ENCODE data around the gene CCDC195.

CCDC195 gene

GRCh38 chr2:224689539-224689938 lies 26.6 kb downstream of the CCDC195 start:
- Histone ChIP-seq H3K4me3 (ENCODE audit: low read length) (no peak overlapping the region), H3K36me3 (ENCODE audit: control insufficient read depth, insufficient read depth, low read length) (no peaks in the 10 kb centered on the region), H2AK5ac (ENCODE audit: low read length) (no peak overlapping the region)

GRCh38 chr2:224688997-224689396 lies 27.2 kb downstream of the CCDC195 start:
- Histone ChIP-seq H3K79me1 (ENCODE audit: low read length) (no peaks in the 10 kb centered on the region), H3K23ac (ENCODE audit: low read length) (no peak overlapping the region), H3K56ac (ENCODE audit: low read length) (no peak overlapping the region), H2BK120ac (ENCODE audit: low read depth, low read length) (no peak overlapping the region), H2BK15ac (replicated peaks; ENCODE audit: low read depth) (no peak overlapping the region), H3K36me3 (ENCODE audit: control insufficient read depth, insufficient read depth, low read length) (no peaks in the 10 kb centered on the region), H3K18ac (ENCODE audit: low read length) (no peak overlapping the region), H3K9ac (ENCODE audit: low read length) (no peak overlapping the region), H3K4me3 (ENCODE audit: low read length) (no peak overlapping the region), H3K27me3 (ENCODE audit: insufficient read depth, low read length, poor library complexity) (no peaks in the 10 kb centered on the region), H4K5ac (ENCODE audit: low read length) (no peak overlapping the region), H3K4me2 (ENCODE audit: low read length) (no peak overlapping the region), H3K4me1 (ENCODE audit: control insufficient read depth, low read depth, low read length) (no peaks in the 10 kb centered on the region), H4K8ac (ENCODE audit: low read depth, low read length) (no peak overlapping the region), H3K4ac (ENCODE audit: low read depth, low read length) (no peak overlapping the region), H2AK5ac (ENCODE audit: low read length) (no peak overlapping the region), H3K79me2 (ENCODE audit: control insufficient read depth, insufficient read depth, low read length) (no peaks in the 10 kb centered on the region), H3K27ac (ENCODE audit: low read depth, low read length) (no peak overlapping the region), H2BK5ac (ENCODE audit: low read length) (no peak overlapping the region)
- no peak for DNase-seq
- WGBS (ENCODE audit: extremely low coverage, insufficient coverage, low lambda C conversion rate), result no CpG with 5 or more reads among the region's 2 CpGs

More at GRCh38 chr2:224689539-224689938, 26.6 kb downstream of the CCDC195 start:
- Histone ChIP-seq H2BK120ac (ENCODE audit: low read depth, low read length) (no peak overlapping the region), H3K23ac (ENCODE audit: low read length) (no peak overlapping the region), H3K4me2 (ENCODE audit: low read length) (no peak overlapping the region), H3K27ac (ENCODE audit: low read depth, low read length) (no peak overlapping the region), H3K4me1 (ENCODE audit: control insufficient read depth, low read depth, low read length) (no peaks in the 10 kb centered on the region), H3K9ac (ENCODE audit: low read length) (no peak overlapping the region), H3K27me3 (ENCODE audit: insufficient read depth, low read length, poor library complexity) (no peaks in the 10 kb centered on the region), H3K56ac (ENCODE audit: low read length) (no peak overlapping the region), H3K79me2 (ENCODE audit: control insufficient read depth, insufficient read depth, low read length) (no peaks in the 10 kb centered on the region), H2BK5ac (ENCODE audit: low read length) (no peak overlapping the region), H3K18ac (ENCODE audit: low read length) (no peak overlapping the region), H4K8ac (ENCODE audit: low read depth, low read length) (no peak overlapping the region), H2BK15ac (replicated peaks; ENCODE audit: low read depth) (no peak overlapping the region), H4K5ac (ENCODE audit: low read length) (no peak overlapping the region), H3K79me1 (ENCODE audit: low read length) (no peaks in the 10 kb centered on the region), H3K4ac (ENCODE audit: low read depth, low read length) (no peak overlapping the region)
- no CpG with 5 or more reads among the region's 2 CpGs for WGBS (ENCODE audit: extremely low coverage, insufficient coverage, low lambda C conversion rate)
- DNase-seq, result no peak

- H3K9ac ChIP-seq (ENCODE audit: low read length), result no peak overlapping the region
- no peak overlapping the region for H3K18ac ChIP-seq (ENCODE audit: low read length)
- no peaks in the 10 kb centered on the region for H3K4me1 ChIP-seq (ENCODE audit: control insufficient read depth, low read depth, low read length)
- no peaks in the 10 kb centered on the region for H3K36me3 ChIP-seq (ENCODE audit: control insufficient read depth, insufficient read depth, low read length)
- WGBS (ENCODE audit: extremely low coverage, insufficient coverage, low lambda C conversion rate), result no CpG with 5 or more reads among the region's 4 CpGs
- H3K79me1 ChIP-seq (ENCODE audit: low read length), result no peaks in the 10 kb centered on the region
- no peak overlapping the region for H3K23ac ChIP-seq (ENCODE audit: low read length)
- H3K56ac ChIP-seq (ENCODE audit: low read length), result no peak overlapping the region
- H4K5ac ChIP-seq (ENCODE audit: low read length), result no peak overlapping the region
- no peak overlapping the region for H2BK15ac ChIP-seq (replicated peaks; ENCODE audit: low read depth)
- no peak overlapping the region for H2BK120ac ChIP-seq (ENCODE audit: low read depth, low read length)
- no peak overlapping the region for H3K4me2 ChIP-seq (ENCODE audit: low read length)
- no peak overlapping the region for H3K27ac ChIP-seq (ENCODE audit: low read depth, low read length)
- no peaks in the 10 kb centered on the region for H3K79me2 ChIP-seq (ENCODE audit: control insufficient read depth, insufficient read depth, low read length)
- no peaks in the 10 kb centered on the region for H3K27me3 ChIP-seq (ENCODE audit: insufficient read depth, low read length, poor library complexity)
- no peak overlapping the region for H3K4me3 ChIP-seq (ENCODE audit: low read length)
- DNase-seq, result no peak
- no peak overlapping the region for H3K4ac ChIP-seq (ENCODE audit: low read depth, low read length)
- no peak overlapping the region for H2BK5ac ChIP-seq (ENCODE audit: low read length)
- no peak overlapping the region for H4K8ac ChIP-seq (ENCODE audit: low read depth, low read length)
- no peak overlapping the region for H2AK5ac ChIP-seq (ENCODE audit: low read length)
Measured at GRCh38 chr2:224687156-224687555, 29.0 kb downstream of the CCDC195 start.

GRCh38 chr2:224685121-224685520 lies 31.0 kb downstream of the CCDC195 start:
- H3K36me3 ChIP-seq (ENCODE audit: control insufficient read depth, insufficient read depth, low read length), result no peaks in the 10 kb centered on the region
- no peak overlapping the region for H3K4ac ChIP-seq (ENCODE audit: low read depth, low read length)
- H3K23ac ChIP-seq (ENCODE audit: low read length), result no peak overlapping the region
- H3K27me3 ChIP-seq (ENCODE audit: insufficient read depth, low read length, poor library complexity), result no peaks in the 10 kb centered on the region
- no peak overlapping the region for H4K5ac ChIP-seq (ENCODE audit: low read length)
- H3K79me1 ChIP-seq (ENCODE audit: low read length), result no peaks in the 10 kb centered on the region
- no peak for DNase-seq
- no peak overlapping the region for H3K9ac ChIP-seq (ENCODE audit: low read length)
- H3K18ac ChIP-seq (ENCODE audit: low read length), result no peak overlapping the region
- H2BK15ac ChIP-seq (replicated peaks; ENCODE audit: low read depth), result no peak overlapping the region
- H3K4me3 ChIP-seq (ENCODE audit: low read length), result no peak overlapping the region
- no peak overlapping the region for H3K4me2 ChIP-seq (ENCODE audit: low read length)
- no peak overlapping the region for H4K8ac ChIP-seq (ENCODE audit: low read depth, low read length)
- H3K27ac ChIP-seq (ENCODE audit: low read depth, low read length), result no peak overlapping the region
- H3K56ac ChIP-seq (ENCODE audit: low read length), result no peak overlapping the region
- no peak overlapping the region for H2AK5ac ChIP-seq (ENCODE audit: low read length)
- H2BK5ac ChIP-seq (ENCODE audit: low read length), result no peak overlapping the region
- H3K79me2 ChIP-seq (ENCODE audit: control insufficient read depth, insufficient read depth, low read length), result no peaks in the 10 kb centered on the region
- no peaks in the 10 kb centered on the region for H3K4me1 ChIP-seq (ENCODE audit: control insufficient read depth, low read depth, low read length)
- no peak overlapping the region for H2BK120ac ChIP-seq (ENCODE audit: low read depth, low read length)

- Histone ChIP-seq H3K4ac (ENCODE audit: low read depth, low read length) (no peak overlapping the region), H3K79me2 (ENCODE audit: control insufficient read depth, insufficient read depth, low read length) (no peaks in the 10 kb centered on the region)
Measured at GRCh38 chr2:224682134-224682533, 34.0 kb downstream of the CCDC195 start.

GRCh38 chr2:224671731-224672130 lies 44.4 kb downstream of the CCDC195 start:
- no peak overlapping the region for H3K56ac ChIP-seq (ENCODE audit: low read length)
- no peak overlapping the region for H3K23ac ChIP-seq (ENCODE audit: low read length)
- DNase-seq, result no peak
- no peak overlapping the region for H3K4ac ChIP-seq (ENCODE audit: low read depth, low read length)
- no peak overlapping the region for H2BK15ac ChIP-seq (replicated peaks; ENCODE audit: low read depth)
- H3K18ac ChIP-seq (ENCODE audit: low read length), result no peak overlapping the region
- no peaks in the 10 kb centered on the region for H3K36me3 ChIP-seq (ENCODE audit: control insufficient read depth, insufficient read depth, low read length)
- no peak overlapping the region for H4K8ac ChIP-seq (ENCODE audit: low read depth, low read length)
- H3K79me2 ChIP-seq (ENCODE audit: control insufficient read depth, insufficient read depth, low read length), result no peaks in the 10 kb centered on the region
- no peak overlapping the region for H3K4me3 ChIP-seq (ENCODE audit: low read length)
- H3K4me1 ChIP-seq (ENCODE audit: control insufficient read depth, low read depth, low read length), result peaks cover 2% of the 10 kb centered on the region
- no peak overlapping the region for H3K9ac ChIP-seq (ENCODE audit: low read length)
- no CpG with 5 or more reads among the region's 1 CpG for WGBS (ENCODE audit: extremely low coverage, insufficient coverage, low lambda C conversion rate)
- H3K4me2 ChIP-seq (ENCODE audit: low read length), result no peak overlapping the region
- no peaks in the 10 kb centered on the region for H3K27me3 ChIP-seq (ENCODE audit: insufficient read depth, low read length, poor library complexity)
- no peaks in the 10 kb centered on the region for H3K79me1 ChIP-seq (ENCODE audit: low read length)
- H2AK5ac ChIP-seq (ENCODE audit: low read length), result no peak overlapping the region
- no peak overlapping the region for H3K27ac ChIP-seq (ENCODE audit: low read depth, low read length)
- H4K5ac ChIP-seq (ENCODE audit: low read length), result no peak overlapping the region
- no peak overlapping the region for H2BK5ac ChIP-seq (ENCODE audit: low read length)
- no peak overlapping the region for H2BK120ac ChIP-seq (ENCODE audit: low read depth, low read length)

More at GRCh38 chr2:224682134-224682533, 34.0 kb downstream of the CCDC195 start:
- H2AK5ac ChIP-seq (ENCODE audit: low read length), result no peak overlapping the region
- H3K23ac ChIP-seq (ENCODE audit: low read length), result no peak overlapping the region
- H4K5ac ChIP-seq (ENCODE audit: low read length), result no peak overlapping the region
- no peak overlapping the region for H3K4me2 ChIP-seq (ENCODE audit: low read length)
- no peak overlapping the region for H3K56ac ChIP-seq (ENCODE audit: low read length)
- no peaks in the 10 kb centered on the region for H3K79me1 ChIP-seq (ENCODE audit: low read length)
- H2BK120ac ChIP-seq (ENCODE audit: low read depth, low read length), result no peak overlapping the region
- no peak overlapping the region for H3K9ac ChIP-seq (ENCODE audit: low read length)
- H2BK5ac ChIP-seq (ENCODE audit: low read length), result no peak overlapping the region
- no peak overlapping the region for H3K18ac ChIP-seq (ENCODE audit: low read length)
- no peaks in the 10 kb centered on the region for H3K36me3 ChIP-seq (ENCODE audit: control insufficient read depth, insufficient read depth, low read length)
- no peaks in the 10 kb centered on the region for H3K4me1 ChIP-seq (ENCODE audit: control insufficient read depth, low read depth, low read length)
- H2BK15ac ChIP-seq (replicated peaks; ENCODE audit: low read depth), result no peak overlapping the region
- H3K27ac ChIP-seq (ENCODE audit: low read depth, low read length), result no peak overlapping the region
- H4K8ac ChIP-seq (ENCODE audit: low read depth, low read length), result no peak overlapping the region
- H3K4me3 ChIP-seq (ENCODE audit: low read length), result no peak overlapping the region
- H3K27me3 ChIP-seq (ENCODE audit: insufficient read depth, low read length, poor library complexity), result no peaks in the 10 kb centered on the region
- WGBS (ENCODE audit: extremely low coverage, insufficient coverage, low lambda C conversion rate), result no CpG with 5 or more reads among the region's 1 CpG
- no peak for DNase-seq

All from mesendoderm (in vitro differentiated cells).